Measurements from ENCODE around the gene PCDHB4.
"Not testable (repeated sequence)": the region's sequence is repeated elsewhere in the genome, so short reads cannot be mapped to it uniquely, and the experiment has no call there.

PCDHB4 gene

DNA sequence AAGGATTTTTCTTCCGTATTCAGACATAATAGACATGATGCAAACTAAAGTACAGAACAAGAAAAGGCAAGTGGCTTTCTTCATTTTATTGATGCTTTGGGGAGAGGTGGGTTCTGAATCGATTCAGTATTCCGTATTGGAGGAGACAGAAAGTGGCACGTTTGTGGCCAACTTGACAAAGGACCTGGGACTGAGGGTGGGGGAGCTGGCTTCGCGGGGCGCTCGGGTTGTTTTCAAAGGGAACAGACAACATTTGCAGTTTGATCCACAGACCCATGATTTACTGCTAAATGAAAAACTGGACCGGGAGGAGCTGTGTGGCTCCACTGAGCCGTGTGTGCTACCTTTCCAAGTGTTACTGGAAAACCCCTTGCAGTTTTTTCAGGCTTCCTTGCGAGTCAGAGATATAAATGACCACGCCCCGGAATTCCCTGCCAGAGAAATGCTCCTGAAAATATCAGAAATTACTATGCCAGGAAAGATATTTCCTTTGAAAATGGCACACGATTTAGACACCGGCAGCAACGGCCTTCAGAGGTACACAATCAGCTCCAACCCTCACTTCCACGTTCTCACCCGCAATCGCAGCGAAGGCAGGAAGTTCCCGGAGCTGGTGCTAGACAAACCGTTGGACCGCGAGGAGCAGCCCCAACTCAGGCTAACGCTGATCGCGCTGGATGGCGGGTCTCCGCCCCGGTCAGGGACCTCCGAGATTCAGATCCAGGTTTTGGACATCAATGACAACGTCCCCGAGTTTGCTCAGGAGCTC, 28.8 kb downstream of the PCDHB4 start:
- DNase-seq (ENCODE audit: low read depth, low spot score): no peak

DNA sequence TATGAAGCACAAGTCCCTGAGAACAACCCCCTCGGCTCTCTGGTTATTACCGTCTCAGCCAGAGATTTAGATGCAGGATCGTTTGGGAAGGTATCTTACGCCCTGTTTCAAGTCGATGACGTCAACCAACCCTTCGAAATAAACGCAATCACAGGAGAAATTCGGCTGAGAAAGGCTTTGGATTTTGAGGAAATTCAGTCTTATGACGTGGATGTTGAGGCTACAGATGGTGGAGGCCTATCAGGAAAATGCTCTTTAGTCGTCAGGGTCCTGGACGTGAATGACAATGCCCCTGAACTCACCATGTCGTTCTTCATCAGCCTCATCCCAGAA, 29.3 kb downstream of the PCDHB4 start:
- no peak for DNase-seq (ENCODE audit: low read depth, low spot score)

DNA sequence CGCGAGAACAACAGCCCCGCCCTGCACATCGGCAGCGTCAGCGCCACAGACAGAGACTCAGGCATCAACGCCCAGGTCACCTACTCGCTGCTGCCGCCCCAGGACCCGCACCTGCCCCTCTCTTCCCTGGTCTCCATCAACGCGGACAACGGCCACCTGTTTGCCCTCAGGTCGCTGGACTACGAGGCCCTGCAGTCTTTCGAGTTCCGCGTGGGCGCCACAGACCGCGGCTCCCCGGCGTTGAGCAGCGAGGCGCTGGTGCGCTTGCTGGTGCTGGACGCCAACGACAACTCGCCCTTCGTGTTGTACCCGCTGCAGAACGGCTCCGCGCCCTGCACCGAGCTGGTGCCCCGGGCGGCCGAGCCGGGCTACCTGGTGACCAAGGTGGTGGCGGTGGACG, 30.0 kb downstream of the PCDHB4 start:
- not testable (repeated sequence) for DNase-seq (ENCODE audit: low read depth, low spot score)

- DNase-seq (ENCODE audit: low read depth, low spot score): not testable (repeated sequence)
Observed at GRCh38 chr5:141152096-141152495, 30.5 kb downstream of the PCDHB4 start.

GRCh38 chr5:141155540-141156374, 34.1 kb downstream of the PCDHB4 start:
- DNase-seq (ENCODE audit: low read depth, low spot score): no peak

DNA sequence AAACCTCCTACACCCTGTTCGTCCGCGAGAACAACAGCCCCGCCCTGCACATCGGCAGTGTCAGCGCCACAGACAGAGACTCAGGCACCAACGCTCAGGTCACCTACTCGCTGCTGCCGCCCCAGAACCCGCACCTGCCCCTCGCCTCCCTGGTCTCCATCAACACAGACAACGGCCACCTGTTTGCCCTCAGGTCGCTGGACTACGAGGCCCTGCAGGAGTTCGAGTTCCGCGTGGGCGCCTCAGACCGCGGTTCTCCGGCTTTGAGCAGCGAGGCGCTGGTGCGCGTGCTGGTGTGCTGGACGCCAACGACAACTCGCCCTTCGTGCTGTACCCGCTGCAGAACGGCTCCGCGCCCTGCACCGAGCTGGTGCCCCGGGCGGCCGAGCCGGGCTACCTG, 35.7 kb downstream of the PCDHB4 start:
- not testable (repeated sequence) for DNase-seq (ENCODE audit: low read depth, low spot score)

GRCh38 chr5:141157901-141158300, 36.3 kb downstream of the PCDHB4 start:
- DNase-seq (ENCODE audit: low read depth, low spot score): not testable (repeated sequence)

DNA sequence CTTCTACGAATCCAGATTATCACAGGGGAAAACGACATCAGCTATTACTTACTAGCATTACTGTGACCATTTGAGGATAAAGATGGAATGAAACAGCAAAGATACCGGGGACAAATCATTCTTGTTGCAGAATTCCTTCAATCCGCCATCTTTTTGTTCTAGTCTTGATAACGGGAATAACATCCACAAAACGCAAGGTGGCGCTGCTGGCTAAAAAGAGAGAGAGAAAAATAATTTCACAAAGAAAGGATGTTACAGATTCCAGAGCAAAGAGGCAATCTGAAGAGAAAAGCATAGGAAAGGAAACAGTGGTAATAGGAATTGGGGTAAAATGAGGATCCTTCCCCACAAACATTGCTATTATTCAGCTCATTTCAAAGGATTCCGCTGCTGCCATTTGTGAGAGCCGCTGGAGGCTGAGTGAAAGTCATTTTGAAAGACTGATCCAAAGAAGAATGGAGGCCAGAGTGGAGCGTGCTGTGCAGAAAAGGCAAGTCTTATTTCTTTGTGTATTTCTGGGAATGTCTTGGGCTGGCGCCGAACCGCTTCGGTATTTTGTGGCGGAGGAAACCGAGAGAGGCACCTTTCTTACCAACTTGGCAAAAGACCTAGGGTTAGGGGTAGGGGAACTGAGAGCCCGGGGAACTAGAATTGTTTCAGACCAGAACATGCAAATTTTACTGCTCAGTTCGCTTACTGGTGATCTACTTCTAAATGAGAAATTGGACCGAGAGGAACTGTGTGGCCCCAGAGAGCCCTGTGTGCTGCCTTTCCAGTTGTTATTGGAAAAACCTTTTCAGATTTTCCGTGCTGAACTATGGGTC, 51.0 kb downstream of the PCDHB4 start, which contains the start of gene PCDHB7:
PCDHB7 (plus strand) TSS at position 264 of the 824 bp plus-strand sequence; CDS start at position 456, 192 bp downstream.
- no peak for DNase-seq (ENCODE audit: low read depth, low spot score)

GRCh38 chr5:141174291-141175104, 52.9 kb downstream of the PCDHB4 start:
- not testable (repeated sequence) for DNase-seq (ENCODE audit: low read depth, low spot score)

All from iPS DF 19.7 (cell line).